DMS153 treated with DMSO at 0.1 percent for 48 hours (cell line): ENCODE results near the gene PXDN.
"Not testable (repeated sequence)": the region's sequence is repeated elsewhere in the genome, so short reads cannot be mapped to it uniquely, and the experiment has no call there.

Source experiments
- DNase-seq: peaks from one replicate; lab custom pipeline; 2025; ENCODE audit not compliant: unreplicated experiment; lab: John Stamatoyannopoulos, UW

PXDN gene

GRCh38 chr2:1777781-1778180 lies 33.5 kb upstream of the PXDN start:
- no peak for DNase-seq

- DNase-seq = no peak
Observed at GRCh38 chr2:1777156-1777555, 32.8 kb upstream of the PXDN start.

- DNase-seq = no peak
Observed at GRCh38 chr2:1775511-1776035, 31.3 kb upstream of the PXDN start.

- no peak for DNase-seq
Observed at GRCh38 chr2:1774929-1775328, 30.6 kb upstream of the PXDN start.

- DNase-seq = no peak
Observed at GRCh38 chr2:1773883-1774282, 29.6 kb upstream of the PXDN start.

GRCh38 chr2:1772471-1773267 lies 28.4 kb upstream of the PXDN start:
- no peak for DNase-seq

- no peak for DNase-seq
Observed at GRCh38 chr2:1771626-1772280, 27.4 kb upstream of the PXDN start.

GRCh38 chr2:1770566-1771380 lies 26.5 kb upstream of the PXDN start:
- DNase-seq = no peak

GRCh38 chr2:1769703-1770422 lies 25.5 kb upstream of the PXDN start:
- peak; percentile 80 for DNase-seq

GRCh38 chr2:1767939-1768691 lies 23.8 kb upstream of the PXDN start:
- no peak for DNase-seq

GRCh38 chr2:1766851-1767811 lies 22.8 kb upstream of the PXDN start:
- no peak for DNase-seq

- DNase-seq = no peak
Observed at GRCh38 chr2:1766425-1766824, 22.1 kb upstream of the PXDN start.

GRCh38 chr2:1765201-1765600 lies 20.9 kb upstream of the PXDN start:
- DNase-seq = not testable (repeated sequence)

- DNase-seq = no peak
Observed at GRCh38 chr2:1759611-1759930, 15.3 kb upstream of the PXDN start.

- DNase-seq = no peak
Observed at GRCh38 chr2:1758774-1759610, 14.7 kb upstream of the PXDN start.

- DNase-seq = no peak
Observed at GRCh38 chr2:1758171-1758570, 13.9 kb upstream of the PXDN start.

GRCh38 chr2:1757567-1757966 lies 13.3 kb upstream of the PXDN start:
- no peak for DNase-seq

- DNase-seq = not testable (repeated sequence)
Observed at GRCh38 chr2:1757146-1757545, 12.8 kb upstream of the PXDN start.
